Testis (tissue), 2 donors: ENCODE measurements around the gene CAMK2D.

Experiments
- CTCF ChIP-seq, 3 experiments: fragments of 450-650 bp in 2 of 3; fragments of 200-600 bp in 1 of 3; sonication (generic) in 1 of 3; IDR thresholded peaks; one replicate each; pipeline ENCODE4 v1.5.1; 2016 to 2019; ENCODE audit warnings: antibody characterized with exemption in 3 of 3, mild to moderate bottlenecking in 2 of 3, moderate library complexity in 1 of 3
- POLR2A ChIP-seq: fragments of 450-650 bp; IDR thresholded peaks from one replicate; pipeline ENCODE4 v1.6.1; 2017; ENCODE audit warnings: antibody characterized with exemption, mild to moderate bottlenecking, moderate library complexity

GRCh38 chr4:113604955-113605354 lies 156.6 kb downstream of the CAMK2D start:
- TF ChIP-seq CTCF (IDR thresholded peaks at IDR 0.05) (no peak), POLR2A (no peak)
